GM18502 (cell line): ENCODE results near the gene SPEG.

ENCODE experiments used
- ATAC-seq: cut with Tn5 transposase; IDR thresholded peaks from one replicate; pipeline ENCODE4 v1.9.1; 2021; ENCODE audit warnings: mild to moderate bottlenecking; ENCODE audit not compliant: unreplicated experiment, poor library complexity

SPEG gene

DNA sequence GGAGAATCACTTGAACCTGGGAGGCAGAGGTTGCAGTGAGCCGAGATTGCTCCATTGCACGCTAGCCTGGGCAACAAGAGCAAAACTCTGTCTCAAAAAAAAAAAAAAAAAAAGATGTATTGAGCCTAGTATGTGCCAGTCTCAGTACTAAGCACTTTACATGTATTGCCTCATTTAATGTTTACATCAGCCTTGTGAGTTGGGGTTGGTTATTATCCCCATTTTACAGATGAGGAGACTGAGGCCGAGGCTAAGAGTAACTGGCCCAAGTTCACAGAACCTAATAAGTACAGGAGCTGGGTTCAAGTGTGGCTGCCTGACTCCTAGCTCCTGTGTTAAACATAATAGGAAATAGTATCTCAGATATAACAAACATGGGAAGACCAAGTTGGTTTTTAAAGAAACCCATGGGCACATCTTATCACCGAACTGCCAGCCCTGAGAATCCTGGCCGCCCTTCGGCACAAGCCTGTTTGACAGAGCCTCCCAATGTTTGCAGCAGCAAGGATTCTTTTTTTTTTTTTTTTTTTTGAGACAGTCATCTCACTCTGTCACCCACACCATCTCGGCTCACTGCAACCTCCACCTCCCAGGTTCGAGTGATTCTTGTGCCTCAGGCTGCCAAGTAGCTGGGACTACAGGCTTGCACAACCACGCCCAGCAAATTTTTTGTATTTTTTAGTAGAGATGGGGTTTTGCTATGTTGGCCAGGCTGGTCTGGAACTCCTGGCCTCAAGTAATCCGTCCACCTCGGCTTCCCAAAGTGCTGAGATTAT, 39.8 kb downstream of the SPEG start:
- no peak for ATAC-seq

DNA sequence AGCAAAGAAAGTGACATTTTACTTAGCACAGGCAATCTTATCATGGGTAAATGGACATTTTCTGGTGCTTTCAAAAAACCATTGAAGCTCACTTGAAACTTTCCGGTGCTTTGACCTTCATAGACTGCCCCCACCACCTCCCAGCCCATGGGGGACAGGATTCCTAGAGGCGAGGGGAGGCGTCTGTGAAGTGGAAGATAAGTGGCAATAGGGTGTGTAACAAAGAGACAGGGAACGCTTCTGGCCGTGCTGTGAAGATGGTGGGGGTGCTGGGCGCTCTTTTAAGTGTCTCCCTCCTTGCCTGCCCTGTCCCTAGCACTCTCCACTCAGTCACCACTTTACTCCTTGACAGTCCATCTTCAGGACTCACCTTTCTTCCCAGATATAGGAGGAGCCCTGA, 40.6 kb downstream of the SPEG start:
- no peak for ATAC-seq

DNA sequence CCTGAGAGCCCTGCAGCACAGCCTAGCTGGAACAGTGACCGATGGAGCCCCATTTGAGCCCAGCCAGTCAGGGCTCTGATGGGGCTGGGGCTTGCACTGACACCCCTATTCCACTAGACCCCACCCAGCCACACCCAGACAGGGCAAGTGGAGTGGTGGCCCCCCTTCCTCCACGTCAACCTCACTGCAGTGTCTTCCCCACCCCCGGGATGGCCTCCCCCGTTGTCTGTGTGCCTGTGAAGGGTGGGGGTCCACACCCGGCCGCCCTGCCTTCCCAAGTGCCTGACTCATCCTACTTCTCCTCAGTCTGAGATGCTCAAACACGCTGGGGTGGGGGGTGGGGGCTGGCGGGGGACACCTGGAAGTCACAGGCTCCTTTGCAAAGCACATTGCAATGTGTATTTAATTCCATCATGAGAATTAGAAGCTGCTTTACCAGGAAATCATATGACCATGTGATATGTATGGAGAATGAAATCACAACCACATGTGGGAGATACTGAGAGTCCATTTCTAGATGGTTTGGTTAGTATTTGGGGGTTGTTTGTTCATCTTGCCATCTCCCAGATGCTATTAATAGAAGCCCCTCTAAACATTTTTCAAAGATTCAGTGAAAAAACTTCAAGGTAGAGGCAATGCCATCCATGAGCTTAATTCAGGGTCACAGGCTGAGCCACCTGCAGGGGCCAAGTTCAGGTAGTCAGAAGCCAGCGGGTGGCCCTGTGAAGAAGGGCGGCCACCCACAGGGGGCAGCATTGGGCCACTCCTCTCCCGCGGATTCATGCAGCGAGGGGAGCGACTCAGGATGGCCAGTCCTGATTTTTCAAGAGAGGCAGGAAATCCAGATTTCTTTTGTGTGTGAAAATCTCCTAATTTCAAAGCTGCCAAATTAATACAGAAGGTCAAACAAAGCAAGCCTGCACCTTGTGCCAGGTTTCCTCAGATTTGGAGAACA, 41.3 kb downstream of the SPEG start:
- ATAC-seq = peak; percentile 71

DNA sequence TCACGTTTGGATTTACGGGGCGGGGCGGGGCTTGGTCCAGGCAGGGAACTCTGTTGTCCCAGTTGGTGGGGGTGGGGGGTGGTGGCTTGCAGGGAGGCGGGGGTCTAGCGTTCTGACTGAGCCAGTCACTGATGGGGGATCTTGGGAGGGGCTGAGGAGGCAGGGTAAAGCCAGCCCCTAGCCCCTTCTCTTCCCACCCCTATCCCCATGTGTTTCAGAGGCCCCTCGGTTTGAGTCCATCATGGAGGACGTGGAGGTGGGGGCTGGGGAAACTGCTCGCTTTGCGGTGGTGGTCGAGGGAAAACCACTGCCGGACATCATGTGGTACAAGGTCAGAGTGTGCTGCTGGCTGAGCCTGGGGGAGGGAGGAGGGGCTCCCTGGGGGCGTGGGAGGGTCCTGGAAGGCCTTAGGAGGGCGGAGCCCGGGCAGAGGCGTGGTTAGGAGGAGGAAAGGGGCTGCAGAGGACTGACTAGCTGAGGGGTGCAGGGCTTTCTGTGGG, 42.1 kb downstream of the SPEG start:
- no peak for ATAC-seq

DNA sequence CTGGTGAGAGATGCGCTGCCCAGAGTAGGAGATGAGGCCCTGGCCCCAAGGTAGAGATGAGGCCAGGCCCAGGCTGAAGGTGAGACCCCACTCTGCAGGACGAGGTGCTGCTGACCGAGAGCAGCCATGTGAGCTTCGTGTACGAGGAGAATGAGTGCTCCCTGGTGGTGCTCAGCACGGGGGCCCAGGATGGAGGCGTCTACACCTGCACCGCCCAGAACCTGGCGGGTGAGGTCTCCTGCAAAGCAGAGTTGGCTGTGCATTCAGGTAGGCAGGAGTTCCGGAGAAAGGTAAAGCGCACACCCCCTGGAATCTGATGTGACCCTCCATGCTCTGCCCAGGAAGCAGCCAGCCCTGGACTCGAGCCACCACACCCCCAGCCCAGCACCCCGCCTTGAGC, 42.5 kb downstream of the SPEG start:
- no peak for ATAC-seq

DNA sequence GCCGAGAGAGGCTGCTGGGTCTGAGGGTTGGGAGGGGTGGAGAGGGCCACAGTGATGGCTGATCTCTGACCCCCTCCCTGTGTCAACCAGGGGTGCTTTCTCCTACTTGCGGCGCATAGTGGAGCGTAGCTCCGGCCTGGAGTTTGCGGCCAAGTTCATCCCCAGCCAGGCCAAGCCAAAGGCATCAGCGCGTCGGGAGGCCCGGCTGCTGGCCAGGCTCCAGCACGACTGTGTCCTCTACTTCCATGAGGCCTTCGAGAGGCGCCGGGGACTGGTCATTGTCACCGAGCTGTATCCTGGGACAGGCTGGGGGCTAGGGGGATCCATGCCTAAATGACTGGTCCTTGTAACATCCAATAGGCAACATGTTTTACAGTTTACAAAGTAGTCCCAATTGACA, 43.2 kb downstream of the SPEG start:
- ATAC-seq = no peak

DNA sequence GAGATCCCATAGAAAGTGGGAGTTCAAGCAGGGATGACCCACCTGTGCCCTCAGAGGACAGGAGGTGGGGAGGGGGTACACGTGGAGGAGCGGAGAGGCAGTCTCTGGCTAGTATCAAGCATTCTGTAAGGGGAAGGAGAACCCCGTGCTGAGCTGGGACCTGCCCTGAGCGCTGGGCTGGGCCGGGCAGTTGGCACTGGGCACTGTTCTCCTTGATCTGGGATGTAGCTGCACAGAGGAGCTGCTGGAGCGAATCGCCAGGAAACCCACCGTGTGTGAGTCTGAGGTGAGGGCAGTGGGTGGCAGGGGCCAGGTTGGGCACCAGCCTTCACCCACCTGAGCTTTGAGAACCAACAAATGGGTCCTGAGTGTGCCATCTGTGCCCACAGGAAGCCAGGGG, 44.3 kb downstream of the SPEG start:
- no peak for ATAC-seq

DNA sequence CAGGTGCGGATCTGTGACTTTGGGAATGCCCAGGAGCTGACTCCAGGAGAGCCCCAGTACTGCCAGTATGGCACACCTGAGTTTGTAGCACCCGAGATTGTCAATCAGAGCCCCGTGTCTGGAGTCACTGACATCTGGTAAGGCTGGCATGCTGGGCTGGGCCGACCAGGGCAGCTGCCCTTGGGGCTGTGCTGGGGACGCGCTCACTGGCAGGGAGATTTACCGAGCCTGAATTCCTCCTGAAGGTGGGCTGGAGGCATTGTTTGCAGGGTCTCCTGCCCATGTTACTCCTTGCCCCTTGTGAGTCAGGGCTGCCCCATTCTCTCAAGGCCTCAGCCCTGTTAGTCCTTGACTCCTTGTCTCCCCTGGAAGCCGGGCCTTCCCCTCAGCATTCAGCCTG, 45.4 kb downstream of the SPEG start:
- no peak for ATAC-seq

DNA sequence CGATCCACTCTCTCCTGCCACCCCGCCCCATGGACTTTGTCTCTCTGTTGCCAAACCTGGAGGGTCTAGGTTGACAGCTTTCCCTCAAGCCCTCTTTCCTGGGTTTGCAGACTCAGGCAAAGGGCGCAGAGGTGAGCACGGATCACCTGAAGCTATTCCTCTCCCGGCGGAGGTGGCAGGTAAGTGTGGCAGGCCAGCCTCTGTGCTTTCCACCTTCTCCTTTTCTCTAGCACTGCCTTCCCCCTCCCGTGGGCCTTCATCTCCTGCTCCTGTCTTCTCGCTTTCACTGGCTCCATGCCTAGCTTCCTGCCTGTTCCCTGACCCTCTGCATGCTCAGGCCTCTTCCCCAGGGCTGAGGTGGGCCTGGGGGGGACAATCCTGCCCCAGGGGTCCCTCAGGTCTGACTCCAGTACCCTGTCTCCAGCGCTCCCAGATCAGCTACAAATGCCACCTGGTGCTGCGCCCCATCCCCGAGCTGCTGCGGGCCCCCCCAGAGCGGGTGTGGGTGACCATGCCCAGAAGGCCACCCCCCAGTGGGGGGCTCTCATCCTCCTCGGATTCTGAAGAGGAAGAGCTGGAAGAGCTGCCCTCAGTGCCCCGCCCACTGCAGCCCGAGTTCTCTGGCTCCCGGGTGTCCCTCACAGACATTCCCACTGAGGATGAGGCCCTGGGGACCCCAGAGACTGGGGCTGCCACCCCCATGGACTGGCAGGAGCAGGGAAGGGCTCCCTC, 48.2 kb downstream of the SPEG start:
- no peak for ATAC-seq

DNA sequence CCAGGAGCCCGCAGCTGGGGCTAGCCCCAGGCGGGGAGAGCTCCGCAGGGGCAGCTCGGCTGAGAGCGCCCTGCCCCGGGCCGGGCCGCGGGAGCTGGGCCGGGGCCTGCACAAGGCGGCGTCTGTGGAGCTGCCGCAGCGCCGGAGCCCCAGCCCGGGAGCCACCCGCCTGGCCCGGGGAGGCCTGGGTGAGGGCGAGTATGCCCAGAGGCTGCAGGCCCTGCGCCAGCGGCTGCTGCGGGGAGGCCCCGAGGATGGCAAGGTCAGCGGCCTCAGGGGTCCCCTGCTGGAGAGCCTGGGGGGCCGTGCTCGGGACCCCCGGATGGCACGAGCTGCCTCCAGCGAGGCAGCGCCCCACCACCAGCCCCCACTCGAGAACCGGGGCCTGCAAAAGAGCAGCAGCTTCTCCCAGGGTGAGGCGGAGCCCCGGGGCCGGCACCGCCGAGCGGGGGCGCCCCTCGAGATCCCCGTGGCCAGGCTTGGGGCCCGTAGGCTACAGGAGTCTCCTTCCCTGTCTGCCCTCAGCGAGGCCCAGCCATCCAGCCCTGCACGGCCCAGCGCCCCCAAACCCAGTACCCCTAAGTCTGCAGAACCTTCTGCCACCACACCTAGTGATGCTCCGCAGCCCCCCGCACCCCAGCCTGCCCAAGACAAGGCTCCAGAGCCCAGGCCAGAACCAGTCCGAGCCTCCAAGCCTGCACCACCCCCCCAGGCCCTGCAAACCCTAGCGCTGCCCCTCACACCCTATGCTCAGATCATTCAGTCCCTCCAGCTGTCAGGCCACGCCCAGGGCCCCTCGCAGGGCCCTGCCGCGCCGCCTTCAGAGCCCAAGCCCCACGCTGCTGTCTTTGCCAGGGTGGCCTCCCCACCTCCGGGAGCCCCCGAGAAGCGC, 49.1 kb downstream of the SPEG start:
- no peak for ATAC-seq

DNA sequence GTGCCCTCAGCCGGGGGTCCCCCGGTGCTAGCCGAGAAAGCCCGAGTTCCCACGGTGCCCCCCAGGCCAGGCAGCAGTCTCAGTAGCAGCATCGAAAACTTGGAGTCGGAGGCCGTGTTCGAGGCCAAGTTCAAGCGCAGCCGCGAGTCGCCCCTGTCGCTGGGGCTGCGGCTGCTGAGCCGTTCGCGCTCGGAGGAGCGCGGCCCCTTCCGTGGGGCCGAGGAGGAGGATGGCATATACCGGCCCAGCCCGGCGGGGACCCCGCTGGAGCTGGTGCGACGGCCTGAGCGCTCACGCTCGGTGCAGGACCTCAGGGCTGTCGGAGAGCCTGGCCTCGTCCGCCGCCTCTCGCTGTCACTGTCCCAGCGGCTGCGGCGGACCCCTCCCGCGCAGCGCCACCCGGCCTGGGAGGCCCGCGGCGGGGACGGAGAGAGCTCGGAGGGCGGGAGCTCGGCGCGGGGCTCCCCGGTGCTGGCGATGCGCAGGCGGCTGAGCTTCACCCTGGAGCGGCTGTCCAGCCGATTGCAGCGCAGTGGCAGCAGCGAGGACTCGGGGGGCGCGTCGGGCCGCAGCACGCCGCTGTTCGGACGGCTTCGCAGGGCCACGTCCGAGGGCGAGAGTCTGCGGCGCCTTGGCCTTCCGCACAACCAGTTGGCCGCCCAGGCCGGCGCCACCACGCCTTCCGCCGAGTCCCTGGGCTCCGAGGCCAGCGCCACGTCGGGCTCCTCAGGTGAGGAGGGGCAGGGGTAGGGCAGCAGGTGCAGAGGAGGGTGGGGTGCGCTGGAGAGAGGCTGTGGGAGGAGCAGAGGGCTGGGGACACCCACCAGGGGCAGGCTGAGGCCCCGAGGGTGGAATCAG, 49.9 kb downstream of the SPEG start:
- no peak for ATAC-seq

DNA sequence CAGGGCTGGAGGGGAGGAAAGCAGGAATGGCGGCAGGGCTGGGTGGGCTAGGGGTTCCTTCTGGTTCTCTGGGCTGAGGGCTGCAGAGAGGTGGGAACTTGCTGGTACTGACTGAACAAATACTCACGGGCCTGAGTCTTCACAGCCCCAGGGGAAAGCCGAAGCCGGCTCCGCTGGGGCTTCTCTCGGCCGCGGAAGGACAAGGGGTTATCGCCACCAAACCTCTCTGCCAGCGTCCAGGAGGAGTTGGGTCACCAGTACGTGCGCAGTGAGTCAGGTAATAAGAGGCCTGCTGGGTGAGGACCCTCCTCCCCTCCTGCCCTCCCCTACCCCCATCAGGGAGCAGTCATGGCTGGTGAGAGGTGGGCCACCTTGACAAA, 50.5 kb downstream of the SPEG start:
- no peak for ATAC-seq

DNA sequence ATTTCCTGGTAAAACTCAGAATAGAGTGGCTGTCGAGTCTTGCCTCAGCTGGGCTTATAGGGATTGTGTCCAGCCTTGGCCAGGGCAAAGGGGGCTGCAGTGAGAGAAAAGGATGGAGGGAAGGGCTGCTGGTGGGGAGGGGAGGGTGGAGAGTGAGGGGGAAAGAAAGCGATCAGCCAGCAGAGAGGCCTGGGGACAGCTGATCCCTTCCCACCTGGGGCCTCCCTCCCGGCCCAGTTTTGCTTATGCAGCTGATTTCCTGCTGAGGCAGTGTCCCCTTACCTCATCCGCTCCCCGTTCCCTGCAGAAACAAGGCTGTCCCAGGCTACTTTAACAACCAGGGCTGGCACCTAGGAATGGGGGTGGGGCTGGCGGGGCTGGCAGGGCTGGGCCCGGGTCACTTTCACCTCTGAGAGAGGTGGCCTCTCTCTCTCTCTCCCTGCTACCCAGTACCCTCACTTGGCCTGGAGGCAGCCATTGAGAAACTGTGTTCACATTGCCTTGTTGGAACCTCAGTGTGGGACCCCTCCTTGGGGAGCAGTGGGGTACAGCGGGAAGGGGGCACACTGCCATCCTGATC, 51.8 kb downstream of the SPEG start:
- ATAC-seq = no peak

DNA sequence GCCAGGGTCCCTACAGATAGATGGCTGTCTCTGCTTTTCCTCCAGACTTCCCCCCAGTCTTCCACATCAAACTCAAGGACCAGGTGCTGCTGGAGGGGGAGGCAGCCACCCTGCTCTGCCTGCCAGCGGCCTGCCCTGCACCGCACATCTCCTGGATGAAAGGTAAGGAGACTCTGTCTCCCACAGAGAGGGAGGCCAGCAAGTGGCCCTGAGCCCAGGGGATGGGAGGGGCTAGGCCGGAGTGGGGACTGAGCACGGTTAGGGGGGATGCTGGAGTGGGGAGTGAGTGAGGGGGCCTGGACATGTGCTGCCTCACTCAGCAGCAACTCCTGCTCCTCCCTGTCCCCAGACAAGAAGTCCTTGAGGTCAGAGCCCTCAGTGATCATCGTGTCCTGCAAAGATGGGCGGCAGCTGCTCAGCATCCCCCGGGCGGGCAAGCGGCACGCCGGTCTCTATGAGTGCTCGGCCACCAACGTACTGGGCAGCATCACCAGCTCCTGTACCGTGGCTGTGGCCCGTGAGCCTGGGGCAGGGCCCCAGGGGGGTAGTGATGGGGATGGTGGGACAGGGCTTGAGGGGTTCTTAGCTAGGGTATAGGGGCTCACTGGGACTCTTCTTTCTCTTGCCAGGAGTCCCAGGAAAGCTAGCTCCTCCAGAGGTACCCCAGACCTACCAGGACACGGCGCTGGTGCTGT, 53.7 kb downstream of the SPEG start:
- no peak for ATAC-seq

DNA sequence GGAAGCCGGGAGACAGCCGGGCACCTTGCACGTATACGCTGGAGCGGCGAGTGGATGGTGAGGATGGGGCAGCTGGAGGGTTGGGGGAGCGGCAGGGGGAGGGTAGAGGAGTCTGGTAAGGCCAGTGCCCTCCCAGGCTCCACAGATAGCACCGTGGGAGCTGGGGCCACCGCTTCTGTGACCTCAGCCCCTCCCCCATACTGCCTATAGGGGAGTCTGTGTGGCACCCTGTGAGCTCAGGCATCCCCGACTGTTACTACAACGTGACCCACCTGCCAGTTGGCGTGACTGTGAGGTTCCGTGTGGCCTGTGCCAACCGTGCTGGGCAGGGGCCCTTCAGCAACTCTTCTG, 54.2 kb downstream of the SPEG start:
- ATAC-seq = no peak

DNA sequence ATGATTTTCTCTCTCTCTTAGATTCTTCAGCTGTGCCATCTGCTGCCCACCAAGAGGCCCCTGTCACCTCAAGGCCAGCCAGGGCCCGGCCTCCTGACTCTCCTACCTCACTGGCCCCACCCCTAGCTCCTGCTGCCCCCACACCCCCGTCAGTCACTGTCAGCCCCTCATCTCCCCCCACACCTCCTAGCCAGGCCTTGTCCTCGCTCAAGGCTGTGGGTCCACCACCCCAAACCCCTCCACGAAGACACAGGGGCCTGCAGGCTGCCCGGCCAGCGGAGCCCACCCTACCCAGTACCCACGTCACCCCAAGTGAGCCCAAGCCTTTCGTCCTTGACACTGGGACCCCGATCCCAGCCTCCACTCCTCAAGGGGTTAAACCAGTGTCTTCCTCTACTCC, 54.7 kb downstream of the SPEG start:
- no peak for ATAC-seq

DNA sequence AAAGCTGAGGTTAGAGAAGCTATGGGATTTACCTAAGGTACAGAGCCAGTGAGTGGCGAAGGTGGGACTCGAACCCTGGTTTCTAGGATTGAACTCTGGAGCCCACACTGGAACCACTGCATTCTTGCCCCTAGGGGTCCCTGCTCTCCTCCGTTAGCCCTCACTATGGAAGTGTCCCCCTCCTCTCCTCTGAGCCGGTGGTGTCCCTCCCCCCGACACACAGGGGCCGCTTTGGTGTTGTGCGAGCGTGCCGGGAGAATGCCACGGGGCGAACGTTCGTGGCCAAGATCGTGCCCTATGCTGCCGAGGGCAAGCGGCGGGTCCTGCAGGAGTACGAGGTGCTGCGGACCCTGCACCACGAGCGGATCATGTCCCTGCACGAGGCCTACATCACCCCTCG, 55.5 kb downstream of the SPEG start:
- ATAC-seq = no peak

DNA sequence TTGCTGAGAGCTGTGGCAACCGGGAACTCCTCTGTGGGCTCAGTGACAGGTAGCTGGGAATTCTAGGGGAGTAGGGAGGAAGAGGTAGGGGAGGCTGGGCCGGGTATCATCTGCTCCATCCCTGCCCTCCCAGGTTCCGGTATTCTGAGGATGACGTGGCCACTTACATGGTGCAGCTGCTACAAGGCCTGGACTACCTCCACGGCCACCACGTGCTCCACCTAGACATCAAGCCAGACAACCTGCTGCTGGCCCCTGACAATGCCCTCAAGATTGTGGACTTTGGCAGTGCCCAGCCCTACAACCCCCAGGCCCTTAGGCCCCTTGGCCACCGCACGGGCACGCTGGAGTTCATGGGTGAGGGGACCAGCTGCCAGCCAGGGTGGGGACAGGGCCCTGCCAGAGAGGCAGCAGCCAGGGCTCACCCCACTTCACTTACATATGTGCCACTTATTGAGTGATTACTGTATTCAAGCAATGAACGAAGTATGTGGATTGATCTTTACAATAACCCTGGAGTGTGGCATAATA, 56.0 kb downstream of the SPEG start:
- no peak for ATAC-seq
